ENCODE results near the gene ANGPT4. TPM values are rescaled to one million over a fixed set of nuclear protein-coding genes. Genes with fewer than 3 reads are reported as not detected.
A peak's percentile ranks its signal among the peaks of the same experiment; 100 is the strongest.

ANGPT4 gene
- total and polyA plus RNA-seq, 8 donors = 0.05 to 1.8 (median 0.18) TPM; not detected in 4

DNA sequence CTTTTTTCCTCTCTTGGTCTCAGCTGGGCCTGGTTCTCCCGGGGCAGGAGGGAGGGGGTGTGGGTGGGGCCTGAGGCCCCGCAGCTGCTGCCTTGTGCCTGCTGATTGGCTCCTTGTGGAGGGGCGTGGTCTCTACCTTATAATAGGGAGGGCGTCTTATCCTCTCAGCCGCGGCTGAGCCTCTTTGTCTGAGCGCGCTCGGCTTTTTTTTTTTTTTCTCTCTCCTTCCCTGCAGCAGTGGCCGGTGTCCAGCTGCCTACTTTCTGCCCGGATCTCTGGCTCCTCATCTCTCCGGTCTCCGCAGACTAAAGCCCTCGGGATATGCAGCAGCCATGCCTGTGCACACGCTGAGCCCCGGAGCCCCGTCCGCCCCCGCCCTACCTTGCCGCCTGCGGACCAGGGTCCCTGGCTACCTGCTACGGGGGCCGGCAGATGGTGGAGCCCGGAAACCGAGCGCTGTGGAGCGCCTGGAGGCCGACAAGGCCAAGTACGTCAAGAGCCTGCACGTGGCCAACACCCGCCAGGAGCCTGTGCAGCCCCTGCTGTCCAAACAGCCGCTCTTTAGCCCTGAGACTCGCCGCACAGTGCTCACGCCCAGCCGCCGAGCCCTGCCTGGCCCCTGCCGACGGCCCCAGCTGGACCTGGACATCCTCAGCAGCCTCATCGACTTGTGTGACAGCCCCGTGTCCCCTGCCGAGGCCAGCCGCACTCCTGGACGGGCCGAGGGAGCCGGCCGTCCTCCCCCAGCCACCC, 71.5 kb downstream of the ANGPT4 start:
- H3K9me3 ChIP-seq = no peaks in the 10 kb centered on the region
- intact Hi-C loops (cut with DNase I; ENCODE audit: low total_unique reads) = no loop called here
- H3K4me3 ChIP-seq = peak overlapping the region; percentile 41 to 53 (median 43)
- H3K27ac ChIP-seq = peak overlapping the region; percentile 4 to 61 (median 50)
- 8 to 25% (median 20%) methylated on average over 24 to 47 of the region's 47 CpGs for WGBS, 5 donors
- peak; percentile 96 to 97 for DNase-seq
- H3K4me1 ChIP-seq = peaks cover 34 to 70% (median 58%) of the 10 kb centered on the region in 4 donors
- peaks cover 0 to 27% (median 11%) of the 10 kb centered on the region in 3 donors for H3K27me3 ChIP-seq
- no peak for TF ChIP-seq POLR2A (IDR thresholded peaks at IDR 0.05)
- TF ChIP-seq EP300 (IDR thresholded peaks at IDR 0.05) = no peak
- TF ChIP-seq POLR2AphosphoS5 (IDR thresholded peaks at IDR 0.05) = peak in 1 of 3 donors; percentile 20
- H3K36me3 ChIP-seq = peaks cover 0 to 10% (median 0%) of the 10 kb centered on the region in 4 donors

DNA sequence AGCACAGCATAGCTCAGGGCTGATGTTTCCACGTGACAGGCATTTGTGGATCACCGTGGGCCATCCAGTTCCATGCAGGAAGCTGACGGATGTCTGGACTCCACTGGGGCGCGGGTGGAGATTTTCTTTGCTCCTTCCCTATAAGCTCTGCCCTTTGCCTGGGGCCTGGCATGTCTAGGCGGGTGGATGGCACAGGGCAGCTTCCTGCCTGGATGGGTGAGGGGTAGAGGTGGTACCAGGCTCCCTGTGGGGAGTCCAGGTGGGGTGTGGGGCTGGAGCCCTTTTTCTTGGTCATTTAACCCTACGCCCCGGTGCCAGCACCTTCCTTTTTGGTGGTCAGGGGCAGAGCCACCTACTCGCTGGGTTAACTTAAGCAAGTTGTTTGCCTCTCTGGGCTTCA, 72.2 kb downstream of the ANGPT4 start:
- Histone ChIP-seq H3K36me3 (peaks cover 0 to 10% (median 0%) of the 10 kb centered on the region in 4 donors), H3K9me3 (no peaks in the 10 kb centered on the region), H3K27ac (peak overlapping the region in 4 of 5 donors; percentile 37 to 61 (median 56)), H3K4me3 (peak overlapping the region in 1 of 4 donors; percentile 53), H3K27me3 (peaks cover 0 to 27% (median 11%) of the 10 kb centered on the region in 3 donors), H3K4me1 (peaks cover 34 to 70% (median 58%) of the 10 kb centered on the region in 4 donors)
- TF ChIP-seq POLR2A (IDR thresholded peaks at IDR 0.05) (no peak), POLR2AphosphoS5 (IDR thresholded peaks at IDR 0.05) (no peak), EP300 (IDR thresholded peaks at IDR 0.05) (no peak)
- TF ChIP-seq, protein P1, sequence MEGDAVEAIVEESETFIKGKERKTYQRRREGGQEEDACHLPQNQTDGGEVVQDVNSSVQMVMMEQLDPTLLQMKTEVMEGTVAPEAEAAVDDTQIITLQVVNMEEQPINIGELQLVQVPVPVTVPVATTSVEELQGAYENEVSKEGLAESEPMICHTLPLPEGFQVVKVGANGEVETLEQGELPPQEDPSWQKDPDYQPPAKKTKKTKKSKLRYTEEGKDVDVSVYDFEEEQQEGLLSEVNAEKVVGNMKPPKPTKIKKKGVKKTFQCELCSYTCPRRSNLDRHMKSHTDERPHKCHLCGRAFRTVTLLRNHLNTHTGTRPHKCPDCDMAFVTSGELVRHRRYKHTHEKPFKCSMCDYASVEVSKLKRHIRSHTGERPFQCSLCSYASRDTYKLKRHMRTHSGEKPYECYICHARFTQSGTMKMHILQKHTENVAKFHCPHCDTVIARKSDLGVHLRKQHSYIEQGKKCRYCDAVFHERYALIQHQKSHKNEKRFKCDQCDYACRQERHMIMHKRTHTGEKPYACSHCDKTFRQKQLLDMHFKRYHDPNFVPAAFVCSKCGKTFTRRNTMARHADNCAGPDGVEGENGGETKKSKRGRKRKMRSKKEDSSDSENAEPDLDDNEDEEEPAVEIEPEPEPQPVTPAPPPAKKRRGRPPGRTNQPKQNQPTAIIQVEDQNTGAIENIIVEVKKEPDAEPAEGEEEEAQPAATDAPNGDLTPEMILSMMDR (IDR thresholded peaks at IDR 0.05) = no peak
- intact Hi-C loops (cut with DNase I; ENCODE audit: low total_unique reads) = no loop called here
- DNase-seq = no peak
- WGBS, 5 donors = 63 to 79% (median 67%) methylated on average over 8 to 9 of the region's 9 CpGs

DNA sequence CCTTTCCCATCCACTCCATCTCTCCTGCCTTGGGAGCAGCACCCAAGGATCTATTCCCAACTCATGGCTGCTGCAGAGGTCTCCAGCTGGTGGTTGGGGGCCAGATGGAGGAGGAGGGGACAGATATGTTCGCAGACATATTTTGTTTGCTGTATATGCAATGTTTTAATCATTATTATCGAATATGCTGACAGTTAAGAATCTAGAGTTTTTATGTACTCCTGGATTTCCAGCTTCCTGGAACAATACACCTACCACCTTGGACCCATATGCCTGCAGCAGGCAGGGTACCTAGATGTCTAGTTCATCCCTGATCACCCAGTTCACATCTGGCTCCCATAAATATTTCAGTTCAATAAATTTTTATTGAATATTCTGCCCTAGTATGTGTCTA, 73.6 kb downstream of the ANGPT4 start:
- Histone ChIP-seq H3K27me3 (peaks cover 0 to 27% (median 11%) of the 10 kb centered on the region in 3 donors), H3K4me1 (peaks cover 34 to 69% (median 58%) of the 10 kb centered on the region in 4 donors), H3K27ac (peak overlapping the region; percentile 30 to 67 (median 57)), H3K4me3 (peak overlapping the region in 1 of 4 donors; percentile 69), H3K9me3 (peaks cover 0 to 5% (median 0%) of the 10 kb centered on the region in 4 donors), H3K36me3 (peaks cover 0 to 10% (median 0%) of the 10 kb centered on the region in 4 donors)
- 36 to 83% (median 41%) methylated on average over 2 of the region's 2 CpGs for WGBS, 5 donors
- intact Hi-C loops (cut with DNase I; ENCODE audit: low total_unique reads) = no loop called here
- no peak for DNase-seq
- TF ChIP-seq POLR2AphosphoS5 (IDR thresholded peaks at IDR 0.05) (no peak), EP300 (IDR thresholded peaks at IDR 0.05) (no peak), POLR2A (IDR thresholded peaks at IDR 0.05) (no peak)
- TF ChIP-seq, protein P1 (IDR thresholded peaks at IDR 0.05) = no peak

DNA sequence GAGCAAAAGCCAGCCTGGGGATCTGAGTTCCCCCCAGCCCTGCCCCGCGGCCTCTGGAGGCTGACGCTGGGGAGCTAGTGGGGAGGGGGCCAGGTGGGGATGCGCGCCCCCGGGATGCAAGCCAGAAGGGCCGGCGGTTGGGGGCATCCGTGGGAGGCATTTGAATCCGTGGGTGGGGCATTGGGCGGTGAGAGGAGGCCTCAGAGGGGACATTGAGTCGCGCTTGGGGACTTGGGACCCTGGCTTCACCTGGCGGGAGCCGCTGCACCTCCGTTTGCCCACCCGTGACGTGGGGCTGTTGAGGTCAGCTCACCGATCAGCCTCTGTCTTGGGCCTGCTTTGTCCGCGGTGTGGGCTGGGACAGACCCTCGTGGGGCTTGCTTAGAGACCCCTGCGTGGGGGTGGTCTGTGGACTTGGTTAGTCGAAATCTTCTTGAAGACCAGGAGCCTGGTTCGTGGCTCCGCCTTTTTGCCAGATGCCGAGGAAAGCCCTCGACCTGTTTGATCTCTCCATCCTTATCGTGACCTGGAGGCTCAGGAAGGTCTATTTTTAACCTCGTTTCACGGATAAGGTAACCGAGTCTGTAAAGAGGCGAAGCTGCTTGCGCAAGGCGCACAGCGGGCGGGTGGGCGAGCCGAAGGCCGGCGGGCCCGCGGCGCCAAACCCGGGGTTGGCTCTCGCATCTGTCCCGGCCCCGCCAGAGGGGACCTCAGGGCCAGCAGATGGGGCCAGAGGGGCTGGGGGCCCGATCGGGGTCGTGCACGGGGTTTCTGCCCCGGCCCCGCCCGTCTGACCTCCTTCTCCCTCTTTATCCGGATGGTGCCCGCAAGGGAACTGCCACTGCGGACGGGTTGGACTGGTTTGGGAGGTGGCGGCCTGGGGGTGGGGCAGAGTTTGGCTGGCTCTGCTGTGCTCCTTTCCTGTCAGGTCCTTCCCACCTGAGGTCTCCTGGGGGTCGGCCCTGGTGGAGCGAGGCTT, 74.3 kb downstream of the ANGPT4 start:
- H3K4me3 ChIP-seq = peak overlapping the region; percentile 39 to 69 (median 56)
- 14 to 32% (median 21%) methylated on average over 36 to 62 of the region's 62 CpGs for WGBS, 5 donors
- peaks cover 34 to 67% (median 57%) of the 10 kb centered on the region in 4 donors for H3K4me1 ChIP-seq
- peaks cover 0 to 27% (median 11%) of the 10 kb centered on the region in 3 donors for H3K27me3 ChIP-seq
- no peak for TF ChIP-seq EP300 (IDR thresholded peaks at IDR 0.05)
- peak in 2 of 3 donors; percentile 19 to 26 for TF ChIP-seq POLR2AphosphoS5 (IDR thresholded peaks at IDR 0.05)
- H3K27ac ChIP-seq = peak overlapping the region; percentile 30 to 67 (median 57)
- peaks cover 0 to 10% (median 0%) of the 10 kb centered on the region in 4 donors for H3K36me3 ChIP-seq
- peak; percentile 79 to 81 for DNase-seq
- intact Hi-C loops (cut with DNase I; ENCODE audit: low total_unique reads) = no loop called here
- H3K9me3 ChIP-seq = peaks cover 0 to 5% (median 0%) of the 10 kb centered on the region in 4 donors

Data from stomach (tissue), 9 donors.